ENCODE results near the gene KIF26B.

The KIF26B gene

DNA sequence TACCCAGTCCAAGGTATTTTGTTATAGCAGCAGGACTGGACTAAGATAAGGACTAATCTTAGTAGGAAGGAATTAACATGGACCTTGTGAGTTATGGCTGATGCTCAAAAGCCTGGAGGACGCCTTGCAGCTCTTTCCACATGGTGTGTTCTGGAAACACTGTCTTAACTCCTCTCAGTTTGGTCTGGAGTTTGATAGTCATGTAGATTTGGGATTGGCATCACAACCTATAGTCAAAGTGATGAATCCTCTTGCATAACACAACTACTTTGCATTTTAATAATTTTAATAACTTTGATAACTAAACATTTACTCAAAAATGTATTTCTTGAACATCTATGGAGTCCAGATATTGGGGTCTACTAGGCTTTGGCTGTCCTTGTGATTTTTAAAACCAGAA, 293.7 kb downstream of the KIF26B start:
- no peaks in the 10 kb centered on the region for H4K20me1 ChIP-seq (ENCODE audit: low read depth, low read length)
- H2AFZ ChIP-seq (ENCODE audit: low read depth, low read length, severe bottlenecking), result no peak overlapping the region
- no peaks in the 10 kb centered on the region for H3K9me2 ChIP-seq (replicated peaks; ENCODE audit: insufficient read depth, low read length)
- H3K4me2 ChIP-seq (ENCODE audit: low read depth, low read length, poor library complexity, severe bottlenecking), result no peak overlapping the region
- no peak overlapping the region for H3K9ac ChIP-seq (ENCODE audit: low read length)
- H3K4me3 ChIP-seq (ENCODE audit: insufficient read depth, low read length, poor library complexity, severe bottlenecking), result no peak overlapping the region
- no peak overlapping the region for H3K27ac ChIP-seq (ENCODE audit: low read depth, low read length)
- H3F3A ChIP-seq (ENCODE audit: insufficient read depth), result no peaks in the 10 kb centered on the region
- H3K9me3 ChIP-seq (ENCODE audit: insufficient read depth, low read length), result no peaks in the 10 kb centered on the region
- no peaks in the 10 kb centered on the region for H3K36me3 ChIP-seq (ENCODE audit: low read length)
- H3K79me2 ChIP-seq (ENCODE audit: insufficient read depth, low read length), result no peaks in the 10 kb centered on the region
- H3K27me3 ChIP-seq (ENCODE audit: low read length), result no peaks in the 10 kb centered on the region; the same call in 1 of the 2 replicates
- TF ChIP-seq EZH2phosphoT487 (conservative IDR thresholded peaks at IDR 0.05; ENCODE audit: low read length), result no peak
- TF ChIP-seq, protein P1, sequence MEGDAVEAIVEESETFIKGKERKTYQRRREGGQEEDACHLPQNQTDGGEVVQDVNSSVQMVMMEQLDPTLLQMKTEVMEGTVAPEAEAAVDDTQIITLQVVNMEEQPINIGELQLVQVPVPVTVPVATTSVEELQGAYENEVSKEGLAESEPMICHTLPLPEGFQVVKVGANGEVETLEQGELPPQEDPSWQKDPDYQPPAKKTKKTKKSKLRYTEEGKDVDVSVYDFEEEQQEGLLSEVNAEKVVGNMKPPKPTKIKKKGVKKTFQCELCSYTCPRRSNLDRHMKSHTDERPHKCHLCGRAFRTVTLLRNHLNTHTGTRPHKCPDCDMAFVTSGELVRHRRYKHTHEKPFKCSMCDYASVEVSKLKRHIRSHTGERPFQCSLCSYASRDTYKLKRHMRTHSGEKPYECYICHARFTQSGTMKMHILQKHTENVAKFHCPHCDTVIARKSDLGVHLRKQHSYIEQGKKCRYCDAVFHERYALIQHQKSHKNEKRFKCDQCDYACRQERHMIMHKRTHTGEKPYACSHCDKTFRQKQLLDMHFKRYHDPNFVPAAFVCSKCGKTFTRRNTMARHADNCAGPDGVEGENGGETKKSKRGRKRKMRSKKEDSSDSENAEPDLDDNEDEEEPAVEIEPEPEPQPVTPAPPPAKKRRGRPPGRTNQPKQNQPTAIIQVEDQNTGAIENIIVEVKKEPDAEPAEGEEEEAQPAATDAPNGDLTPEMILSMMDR (IDR thresholded peaks at IDR 0.05; ENCODE audit: insufficient read depth, low read length, poor library complexity, severe bottlenecking), result no peak

DNA sequence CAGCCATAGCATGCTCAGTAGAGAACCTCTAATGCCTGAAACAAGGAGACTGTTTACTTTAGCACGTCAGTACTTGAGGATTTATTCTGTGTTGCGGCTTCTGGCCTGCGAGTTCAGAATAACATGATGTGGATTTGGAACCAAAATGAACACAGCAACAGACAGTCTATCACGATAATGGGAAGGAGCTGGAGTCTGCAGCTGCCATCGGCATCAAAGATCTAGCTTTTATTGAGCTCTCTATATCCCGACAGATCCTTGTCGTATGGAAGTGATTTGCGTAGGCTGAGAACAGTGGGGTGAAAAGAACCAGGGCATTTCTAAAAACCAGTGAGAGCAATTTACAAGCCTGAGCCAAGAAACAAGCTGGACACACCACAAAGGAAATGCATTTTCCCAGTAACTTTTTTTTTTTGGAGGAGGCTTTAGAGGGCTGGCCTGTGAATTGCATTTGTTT, 294.2 kb downstream of the KIF26B start:
- TF ChIP-seq, protein P1 (IDR thresholded peaks at IDR 0.05; ENCODE audit: insufficient read depth, low read length, poor library complexity, severe bottlenecking), result no peak
- TF ChIP-seq EZH2phosphoT487 (conservative IDR thresholded peaks at IDR 0.05; ENCODE audit: low read length), result no peak
- no peak overlapping the region for H3K4me3 ChIP-seq (ENCODE audit: insufficient read depth, low read length, poor library complexity, severe bottlenecking)

DNA sequence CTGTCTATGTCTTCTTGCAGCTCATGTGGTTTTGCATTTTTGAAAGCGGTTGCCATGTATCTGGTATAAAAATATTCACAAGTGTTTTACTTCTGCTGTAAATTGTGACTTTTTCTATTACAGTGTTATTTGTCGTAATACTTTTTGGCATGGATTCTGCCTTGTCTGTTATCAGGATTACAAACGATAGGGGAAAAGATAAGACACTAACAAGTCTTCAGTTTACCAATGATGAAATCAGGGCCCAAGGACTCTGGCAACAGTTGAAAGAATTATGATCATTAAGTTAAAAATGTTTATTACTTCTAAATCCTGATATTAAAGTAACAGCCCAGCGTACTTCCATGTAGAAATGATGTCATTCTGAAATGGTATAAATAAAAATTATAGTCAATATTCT, 298.8 kb downstream of the KIF26B start:
- no peak overlapping the region for H3K27ac ChIP-seq (ENCODE audit: low read depth, low read length)
- no peaks in the 10 kb centered on the region for H3K36me3 ChIP-seq (ENCODE audit: low read length)
- no peak overlapping the region for H3K4me2 ChIP-seq (ENCODE audit: low read depth, low read length, poor library complexity, severe bottlenecking)
- no peaks in the 10 kb centered on the region for H3F3A ChIP-seq (ENCODE audit: insufficient read depth)
- no peaks in the 10 kb centered on the region for H3K27me3 ChIP-seq (ENCODE audit: low read length)
- H3K4me3 ChIP-seq (ENCODE audit: insufficient read depth, low read length, poor library complexity, severe bottlenecking), result no peak overlapping the region
- no peaks in the 10 kb centered on the region for H3K9me2 ChIP-seq (replicated peaks; ENCODE audit: insufficient read depth, low read length)
- H3K9me3 ChIP-seq (ENCODE audit: insufficient read depth, low read length), result no peaks in the 10 kb centered on the region
- H3K79me2 ChIP-seq (ENCODE audit: insufficient read depth, low read length), result no peaks in the 10 kb centered on the region
- no peak overlapping the region for H2AFZ ChIP-seq (ENCODE audit: low read depth, low read length, severe bottlenecking)
- no peak overlapping the region for H3K9ac ChIP-seq (ENCODE audit: low read length)
- no peaks in the 10 kb centered on the region for H4K20me1 ChIP-seq (ENCODE audit: low read depth, low read length)
- TF ChIP-seq EZH2phosphoT487 (conservative IDR thresholded peaks at IDR 0.05; ENCODE audit: low read length), result no peak
- TF ChIP-seq, protein P1 (IDR thresholded peaks at IDR 0.05; ENCODE audit: insufficient read depth, low read length, poor library complexity, severe bottlenecking), result no peak

More for the DNA sequence above, 294.2 kb downstream of the KIF26B start:
- Histone ChIP-seq H3K4me2 (ENCODE audit: low read depth, low read length, poor library complexity, severe bottlenecking) (no peak overlapping the region), H3K27ac (ENCODE audit: low read depth, low read length) (no peak overlapping the region), H4K20me1 (ENCODE audit: low read depth, low read length) (no peaks in the 10 kb centered on the region), H3K9ac (ENCODE audit: low read length) (no peak overlapping the region), H3K27me3 (ENCODE audit: low read length) (no peaks in the 10 kb centered on the region; the same call in 1 of the 2 replicates), H3K9me2 (replicated peaks; ENCODE audit: insufficient read depth, low read length) (no peaks in the 10 kb centered on the region), H3K9me3 (ENCODE audit: insufficient read depth, low read length) (no peaks in the 10 kb centered on the region), H2AFZ (ENCODE audit: low read depth, low read length, severe bottlenecking) (no peak overlapping the region), H3F3A (ENCODE audit: insufficient read depth) (no peaks in the 10 kb centered on the region), H3K79me2 (ENCODE audit: insufficient read depth, low read length) (no peaks in the 10 kb centered on the region), H3K36me3 (ENCODE audit: low read length) (no peaks in the 10 kb centered on the region)

Data from SU-DHL-6 (cell line).